ENCODE results near the gene WWP2.

- no peak for TF ChIP-seq CTCF (IDR thresholded peaks at IDR 0.05)
- no peak for TF ChIP-seq POLR2A (IDR thresholded peaks at IDR 0.05)
Observed at GRCh38 chr16:69863401-69864281, 101.5 kb downstream of the WWP2 start.

Measured in esophagus squamous epithelium (tissue), 4 donors.